Mesendoderm (in vitro differentiated cells): ENCODE measurements around the gene LINC00305.

Experiments used
- DNase-seq: peaks from one replicate; pipeline ENCODE4 v3.0.0; 2013
- H2AK5ac ChIP-seq: 2 replicates; pipeline ENCODE4 v1.6.1; 2013; ENCODE audit warnings: low read length, inconsistent platforms
- H2BK120ac ChIP-seq: 2 replicates; pipeline ENCODE4 v1.6.1; 2013; ENCODE audit warnings: low read depth, mild to moderate bottlenecking, low read length, moderate library complexity, mixed read lengths
- H2BK15ac ChIP-seq: replicated peaks from 2 replicates; pipeline ENCODE4 v1.6.1; 2013; ENCODE audit warnings: low read depth, mild to moderate bottlenecking, moderate library complexity
- H2BK5ac ChIP-seq: 2 replicates; pipeline ENCODE4 v1.6.1; 2013; ENCODE audit warnings: low read length, inconsistent platforms
- H3K18ac ChIP-seq: 2 replicates; pipeline ENCODE4 v1.6.1; 2013; ENCODE audit warnings: mild to moderate bottlenecking, low read length, mixed read lengths
- H3K23ac ChIP-seq: one replicate; pipeline ENCODE4 v1.6.1; 2013; ENCODE audit warnings: low read length
- H3K27ac ChIP-seq: 2 replicates; pipeline ENCODE4 v1.5.1; 2013; ENCODE audit warnings: low read depth, mild to moderate bottlenecking, inconsistent platforms, low read length, moderate library complexity
- H3K27me3 ChIP-seq: 2 replicates; pipeline ENCODE4 v1.6.1; 2013; ENCODE audit warnings: low read length, control low read depth, mild to moderate bottlenecking, inconsistent platforms; ENCODE audit not compliant: insufficient read depth, poor library complexity
- H3K36me3 ChIP-seq: 2 replicates; pipeline ENCODE4 v1.6.1; 2013; ENCODE audit warnings: low read length, inconsistent platforms; ENCODE audit not compliant: control insufficient read depth, insufficient read depth
- H3K4ac ChIP-seq: one replicate; pipeline ENCODE4 v1.6.1; 2013; ENCODE audit warnings: low read depth, mild to moderate bottlenecking, low read length, moderate library complexity
- H3K4me1 ChIP-seq: 2 replicates; pipeline ENCODE4 v1.6.1; 2013; ENCODE audit warnings: low read depth, low read length, inconsistent platforms; ENCODE audit not compliant: control insufficient read depth
- H3K4me2 ChIP-seq: 2 replicates; pipeline ENCODE4 v1.6.1; 2013; ENCODE audit warnings: low read length
- H3K4me3 ChIP-seq: 2 replicates; pipeline ENCODE4 v1.5.1; 2013; ENCODE audit warnings: mild to moderate bottlenecking, low read length
- H3K56ac ChIP-seq: one replicate; pipeline ENCODE4 v1.6.1; 2013; ENCODE audit warnings: low read length
- H3K79me1 ChIP-seq: 2 replicates; pipeline ENCODE4 v1.6.1; 2013; ENCODE audit warnings: low read length, inconsistent platforms
- H3K79me2 ChIP-seq: 2 replicates; pipeline ENCODE4 v1.6.1; 2013; ENCODE audit warnings: mild to moderate bottlenecking, low read length; ENCODE audit not compliant: control insufficient read depth, insufficient read depth
- H3K9ac ChIP-seq: 2 replicates; pipeline ENCODE4 v1.6.1; 2013; ENCODE audit warnings: low read length, inconsistent platforms
- H4K5ac ChIP-seq: one replicate; pipeline ENCODE4 v1.6.1; 2013; ENCODE audit warnings: low read length
- H4K8ac ChIP-seq: one replicate; pipeline ENCODE4 v1.6.1; 2013; ENCODE audit warnings: low read depth, mild to moderate bottlenecking, control low read depth, low read length, moderate library complexity
- WGBS: extraction: QIAGEN DNeasy Blood & Tissue Kit; methylation state at CpG from one replicate; pipeline ENCODE4 v1.1.7; 2013; ENCODE audit warnings: low lambda C conversion rate, missing lambda C conversion rate; ENCODE audit not compliant: insufficient coverage; ENCODE audit errors: extremely low coverage; 5-methylcytosine and 5-hydroxymethylcytosine counted together

Gene LINC00305

DNA sequence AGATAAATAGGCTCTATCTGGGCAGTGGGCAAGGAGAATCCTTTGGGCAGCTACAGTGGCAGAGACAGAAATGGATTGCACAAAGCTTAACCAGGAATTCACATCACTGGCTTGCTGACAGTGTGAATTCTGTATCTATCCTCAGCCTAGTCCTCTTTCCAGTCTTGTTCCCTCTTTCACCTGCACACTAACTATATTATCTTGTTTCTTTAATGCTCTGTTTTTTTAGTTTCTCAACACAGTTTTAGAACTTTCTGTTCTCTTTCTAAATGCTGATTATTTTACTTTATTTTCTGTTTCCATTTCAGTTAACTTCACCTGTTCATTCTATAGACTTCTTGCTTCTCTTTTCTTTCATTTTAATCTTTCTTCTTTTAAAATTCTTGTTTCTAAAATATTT is 66.4 kb downstream of the LINC00305 start:
- no peak for DNase-seq
- H3K23ac ChIP-seq, result no peak overlapping the region
- no peak overlapping the region for H3K4ac ChIP-seq
- no peak overlapping the region for H2AK5ac ChIP-seq
- H2BK120ac ChIP-seq, result no peak overlapping the region
- H3K18ac ChIP-seq, result no peak overlapping the region
- no peaks in the 10 kb centered on the region for H3K27me3 ChIP-seq
- no peak overlapping the region for H3K56ac ChIP-seq
- H3K79me2 ChIP-seq, result no peaks in the 10 kb centered on the region
- H3K79me1 ChIP-seq, result no peaks in the 10 kb centered on the region
- no peaks in the 10 kb centered on the region for H3K4me1 ChIP-seq
- no peak overlapping the region for H2BK15ac ChIP-seq
- no peak overlapping the region for H3K4me3 ChIP-seq
- H3K36me3 ChIP-seq, result no peaks in the 10 kb centered on the region
- H3K4me2 ChIP-seq, result no peak overlapping the region
- no peak overlapping the region for H4K8ac ChIP-seq
- H3K27ac ChIP-seq, result no peak overlapping the region
- no peak overlapping the region for H4K5ac ChIP-seq
- no peak overlapping the region for H2BK5ac ChIP-seq
- no peak overlapping the region for H3K9ac ChIP-seq

- Histone ChIP-seq H2BK120ac (no peak overlapping the region), H2BK15ac (no peak overlapping the region), H3K4me3 (no peak overlapping the region), H2AK5ac (no peak overlapping the region), H3K79me2 (no peaks in the 10 kb centered on the region), H3K27ac (no peak overlapping the region), H3K4ac (no peak overlapping the region), H3K4me2 (no peak overlapping the region), H3K79me1 (no peaks in the 10 kb centered on the region), H3K36me3 (no peaks in the 10 kb centered on the region), H4K8ac (no peak overlapping the region), H3K56ac (no peak overlapping the region), H3K9ac (no peak overlapping the region), H2BK5ac (no peak overlapping the region), H3K27me3 (no peaks in the 10 kb centered on the region), H4K5ac (no peak overlapping the region), H3K23ac (no peak overlapping the region), H3K18ac (no peak overlapping the region), H3K4me1 (no peaks in the 10 kb centered on the region)
- no CpG with 5 or more reads among the region's 1 CpG for WGBS
- no peak for DNase-seq
These were observed 66.8 kb downstream of the LINC00305 start for GRCh38 chr18:64082054-64082453.

DNA sequence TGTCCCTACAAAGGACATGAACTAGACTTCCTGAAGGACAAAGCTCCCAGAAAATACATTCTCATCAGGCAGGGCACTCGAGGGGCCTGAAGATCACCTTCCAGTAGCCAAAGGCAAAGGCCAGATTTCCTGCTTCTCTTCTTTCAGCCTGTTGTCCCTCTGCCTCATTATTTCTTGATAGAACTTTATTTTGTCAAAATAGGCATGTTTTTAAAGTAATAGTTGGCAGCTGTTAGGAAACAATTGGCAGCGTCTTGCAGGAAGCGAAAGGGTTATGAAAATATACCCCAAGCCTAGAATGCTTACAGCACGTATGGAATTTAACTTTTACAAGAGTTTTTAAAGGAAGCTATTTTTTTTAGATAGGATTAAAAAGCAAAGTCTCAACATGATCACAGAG is 74.9 kb downstream of the LINC00305 start:
- Histone ChIP-seq H2BK120ac (no peak overlapping the region), H3K27me3 (no peaks in the 10 kb centered on the region), H3K79me1 (no peaks in the 10 kb centered on the region), H3K4me2 (no peak overlapping the region), H3K4ac (no peak overlapping the region), H4K5ac (no peak overlapping the region), H3K18ac (no peak overlapping the region), H2BK15ac (no peak overlapping the region), H3K56ac (no peak overlapping the region), H3K4me1 (no peaks in the 10 kb centered on the region), H3K4me3 (no peak overlapping the region), H3K36me3 (no peaks in the 10 kb centered on the region), H3K79me2 (no peaks in the 10 kb centered on the region), H2AK5ac (no peak overlapping the region), H3K23ac (no peak overlapping the region), H4K8ac (no peak overlapping the region), H3K9ac (no peak overlapping the region), H3K27ac (no peak overlapping the region), H2BK5ac (no peak overlapping the region)
- no CpG with 5 or more reads among the region's 4 CpGs for WGBS
- DNase-seq, result no peak

GRCh38 chr18:64055019-64055418 is 93.9 kb downstream of the LINC00305 start:
- no peak overlapping the region for H3K4me3 ChIP-seq
- no peak for DNase-seq
- H3K18ac ChIP-seq, result no peak overlapping the region
- no peak overlapping the region for H4K5ac ChIP-seq
- H3K27ac ChIP-seq, result no peak overlapping the region
- no peak overlapping the region for H4K8ac ChIP-seq
- H2AK5ac ChIP-seq, result no peak overlapping the region
- H3K9ac ChIP-seq, result no peak overlapping the region
- no peak overlapping the region for H3K56ac ChIP-seq
- no peak overlapping the region for H2BK15ac ChIP-seq
- H3K4me2 ChIP-seq, result no peak overlapping the region
- no peak overlapping the region for H3K23ac ChIP-seq
- no peaks in the 10 kb centered on the region for H3K79me2 ChIP-seq
- WGBS, result no CpG with 5 or more reads among the region's 3 CpGs
- H3K4ac ChIP-seq, result no peak overlapping the region
- no peak overlapping the region for H2BK120ac ChIP-seq
- H3K79me1 ChIP-seq, result no peaks in the 10 kb centered on the region
- H3K4me1 ChIP-seq, result no peaks in the 10 kb centered on the region
- H2BK5ac ChIP-seq, result no peak overlapping the region
- H3K27me3 ChIP-seq, result no peaks in the 10 kb centered on the region
- H3K36me3 ChIP-seq, result no peaks in the 10 kb centered on the region

DNA sequence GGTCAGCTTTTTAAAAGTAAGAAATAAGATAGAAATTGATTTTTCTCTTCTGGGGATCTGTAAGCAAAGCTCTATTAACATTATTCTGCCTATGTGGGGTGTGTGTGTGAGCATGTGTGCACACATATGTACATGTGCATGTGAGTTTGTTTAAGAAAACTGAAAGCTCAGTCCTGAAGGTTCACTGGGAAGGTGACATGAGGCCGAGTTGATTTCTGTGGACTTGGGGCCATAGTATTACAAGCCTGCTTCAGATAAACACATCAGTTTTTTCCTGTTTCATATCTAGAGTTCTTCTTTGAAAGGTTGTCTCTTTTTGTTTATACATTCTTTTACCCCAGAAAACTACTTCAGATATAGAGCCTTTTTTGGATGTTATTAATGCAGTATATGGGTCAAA is 95.6 kb downstream of the LINC00305 start:
- no peak overlapping the region for H3K56ac ChIP-seq
- no peak overlapping the region for H3K4me3 ChIP-seq
- no peaks in the 10 kb centered on the region for H3K79me1 ChIP-seq
- H2BK15ac ChIP-seq, result no peak overlapping the region
- DNase-seq, result no peak
- no peak overlapping the region for H3K18ac ChIP-seq
- H3K27ac ChIP-seq, result no peak overlapping the region
- no peak overlapping the region for H2BK120ac ChIP-seq
- no peaks in the 10 kb centered on the region for H3K36me3 ChIP-seq
- no CpG with 5 or more reads among the region's 1 CpG for WGBS
- no peak overlapping the region for H4K8ac ChIP-seq
- no peak overlapping the region for H4K5ac ChIP-seq
- no peaks in the 10 kb centered on the region for H3K27me3 ChIP-seq
- no peak overlapping the region for H3K4ac ChIP-seq
- H3K79me2 ChIP-seq, result no peaks in the 10 kb centered on the region
- no peak overlapping the region for H3K9ac ChIP-seq
- H3K4me2 ChIP-seq, result no peak overlapping the region
- no peak overlapping the region for H3K23ac ChIP-seq
- H2BK5ac ChIP-seq, result no peak overlapping the region
- no peaks in the 10 kb centered on the region for H3K4me1 ChIP-seq
- no peak overlapping the region for H2AK5ac ChIP-seq

GRCh38 chr18:64052772-64053171 is 96.1 kb downstream of the LINC00305 start:
- WGBS, result no CpG with 5 or more reads among the region's 2 CpGs

More at GRCh38 chr18:64052772-64053171, 96.1 kb downstream of the LINC00305 start:
- DNase-seq, result no peak
- Histone ChIP-seq H4K8ac (no peak overlapping the region), H3K23ac (no peak overlapping the region), H3K27me3 (no peaks in the 10 kb centered on the region), H2AK5ac (no peak overlapping the region), H3K18ac (no peak overlapping the region), H3K9ac (no peak overlapping the region), H3K79me1 (no peaks in the 10 kb centered on the region), H2BK120ac (no peak overlapping the region), H3K4me2 (no peak overlapping the region), H3K27ac (no peak overlapping the region), H3K36me3 (no peaks in the 10 kb centered on the region), H2BK5ac (no peak overlapping the region), H3K56ac (no peak overlapping the region), H2BK15ac (no peak overlapping the region), H3K4me1 (no peaks in the 10 kb centered on the region), H4K5ac (no peak overlapping the region), H3K4me3 (no peak overlapping the region), H3K4ac (no peak overlapping the region), H3K79me2 (no peaks in the 10 kb centered on the region)
